T-helper 2 cell treated with Interferon-gamma antibody and Interleukin-4, amounts not matched to agents 5 μg/mL and 100 μg/mL, for 36 hours (primary cell): ENCODE data around the gene ZEB2.

Experiments
- DNase-seq: peaks from one replicate; pipeline ENCODE4 v3.0.0; 2021; ENCODE audit warnings: low spot score
- H3K27ac Mint-ChIP-seq: one replicate; pipeline ENCODE4 v1.8.0; 2021; ENCODE audit warnings: mild to moderate bottlenecking, mixed read lengths
- H3K27me3 Mint-ChIP-seq: one replicate; pipeline ENCODE4 v1.8.0; 2021; ENCODE audit warnings: low read depth, mixed read lengths
- H3K36me3 Mint-ChIP-seq: one replicate; pipeline ENCODE4 v1.8.0; 2021; ENCODE audit warnings: low read depth, mixed read lengths
- H3K4me1 Mint-ChIP-seq: one replicate; pipeline ENCODE4 v1.8.0; 2021; ENCODE audit warnings: low read depth, mixed read lengths
- H3K4me3 Mint-ChIP-seq: one replicate; pipeline ENCODE4 v1.8.0; 2022; ENCODE audit warnings: mild to moderate bottlenecking, moderate library complexity, mixed read lengths
- H3K9me3 Mint-ChIP-seq: one replicate; pipeline ENCODE4 v1.8.0; 2021; ENCODE audit warnings: mixed read lengths

ZEB2 gene

DNA sequence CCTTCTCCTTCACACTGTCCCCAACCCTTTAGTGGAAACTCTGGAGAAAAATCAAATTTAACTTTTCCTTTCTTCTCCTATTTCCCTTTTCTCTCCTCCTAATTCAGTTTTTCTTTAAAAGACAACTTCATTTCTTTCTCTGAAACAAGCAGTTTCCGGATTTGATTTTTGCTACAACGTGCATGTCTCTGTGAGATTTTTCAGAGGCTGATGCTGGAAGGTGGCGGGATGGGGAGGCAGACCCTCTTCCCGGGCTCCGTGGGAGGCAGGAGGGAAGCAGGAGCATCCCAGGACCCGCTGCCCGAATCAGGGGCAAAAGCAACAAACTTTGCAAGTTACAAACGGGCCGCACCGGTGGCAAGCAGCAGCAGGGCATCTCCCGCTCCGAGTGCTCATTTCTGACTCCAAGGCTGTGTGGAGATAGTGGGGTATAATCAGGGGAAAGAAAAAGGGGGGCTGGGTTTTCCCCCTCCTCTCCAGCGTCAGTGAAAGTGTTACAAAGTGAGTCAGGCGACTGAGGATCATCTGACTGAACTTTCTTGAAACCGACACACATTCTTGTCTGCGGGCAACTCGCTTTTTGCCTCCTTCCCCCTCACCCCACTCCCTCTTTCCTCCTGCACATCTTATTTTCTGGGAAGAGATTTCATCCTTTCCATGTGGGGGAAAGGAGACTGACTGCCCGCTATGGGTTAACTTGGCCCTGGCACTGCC lies 6.4 kb downstream of the ZEB2 start:
- Mint-ChIP-seq H3K4me1 (peaks cover 14% of the 10 kb centered on the region), H3K27ac (no peak overlapping the region), H3K9me3 (no peaks in the 10 kb centered on the region), H3K36me3 (peaks cover 2% of the 10 kb centered on the region), H3K27me3 (peaks cover 35% of the 10 kb centered on the region), H3K4me3 (no peak overlapping the region)
- DNase-seq = no peak

DNA sequence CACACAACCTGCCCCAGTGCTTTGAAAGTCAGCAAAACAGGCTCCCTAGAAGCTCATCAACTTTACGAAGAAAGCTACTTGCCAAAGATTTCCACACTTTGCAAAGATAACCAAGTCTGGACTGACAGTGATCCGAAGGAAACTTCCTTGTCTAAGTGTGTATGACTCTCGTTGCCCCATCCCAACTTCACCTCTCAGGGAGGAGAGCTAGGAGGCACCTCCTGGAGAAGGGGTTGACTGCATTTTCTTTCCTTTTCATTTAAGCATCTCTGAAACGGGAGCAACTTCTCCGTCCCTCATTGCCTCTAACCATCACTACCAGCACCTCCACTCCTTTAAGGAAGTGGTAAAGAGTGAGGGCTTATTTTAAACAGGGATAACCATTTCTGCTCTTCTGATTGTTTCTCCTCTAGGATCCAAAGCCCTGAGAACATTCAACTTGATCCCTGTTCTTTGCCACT lies 7.0 kb downstream of the ZEB2 start:
- no peak overlapping the region for H3K4me3 Mint-ChIP-seq
- no peak overlapping the region for H3K27ac Mint-ChIP-seq
- peaks cover 18% of the 10 kb centered on the region for H3K4me1 Mint-ChIP-seq
- peaks cover 41% of the 10 kb centered on the region for H3K27me3 Mint-ChIP-seq
- peaks cover 2% of the 10 kb centered on the region for H3K36me3 Mint-ChIP-seq
- H3K9me3 Mint-ChIP-seq = no peaks in the 10 kb centered on the region
- DNase-seq = no peak

DNA sequence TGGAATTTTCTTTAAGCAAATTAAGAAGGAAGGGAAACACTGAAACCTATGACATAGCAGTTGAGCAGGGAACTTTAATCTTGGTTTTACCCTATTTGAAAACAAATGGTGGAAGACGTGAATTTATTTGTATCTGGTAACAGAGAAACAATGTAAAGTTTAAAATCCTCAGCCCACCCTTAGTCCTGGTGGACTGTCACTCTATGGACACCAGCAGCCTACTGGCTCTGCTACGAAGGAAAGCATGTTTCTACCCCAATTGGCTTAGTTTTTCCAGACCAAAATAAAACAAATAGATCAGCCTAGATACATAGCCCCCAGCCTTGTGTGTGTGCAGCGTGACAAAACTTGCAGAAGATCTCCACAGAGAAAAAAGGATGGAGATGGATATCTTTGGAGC lies 7.4 kb downstream of the ZEB2 start:
- no peak overlapping the region for H3K4me3 Mint-ChIP-seq
- peaks cover 43% of the 10 kb centered on the region for H3K27me3 Mint-ChIP-seq
- no peak for DNase-seq
- H3K4me1 Mint-ChIP-seq = peaks cover 20% of the 10 kb centered on the region
- H3K27ac Mint-ChIP-seq = no peak overlapping the region
- no peaks in the 10 kb centered on the region for H3K9me3 Mint-ChIP-seq
- peaks cover 2% of the 10 kb centered on the region for H3K36me3 Mint-ChIP-seq

DNA sequence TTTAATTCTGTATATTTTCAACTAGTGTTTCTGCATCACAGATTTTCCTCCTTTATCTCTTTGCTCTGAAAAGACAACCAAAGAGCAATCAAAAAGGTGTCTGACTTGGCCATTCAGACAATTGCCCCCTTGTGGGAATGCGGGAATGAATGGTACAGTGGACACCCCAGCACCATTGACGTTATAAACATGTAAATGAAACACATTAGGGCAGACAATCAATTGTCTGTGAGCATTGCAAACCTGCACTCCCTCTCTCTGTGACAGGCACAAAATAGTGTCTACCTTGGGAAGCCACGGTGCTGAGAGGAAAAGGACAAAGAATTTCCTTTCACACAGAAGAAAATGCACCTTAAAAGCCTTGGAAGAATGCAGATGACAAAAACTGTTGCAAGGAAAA lies 8.0 kb downstream of the ZEB2 start:
- peaks cover 46% of the 10 kb centered on the region for H3K27me3 Mint-ChIP-seq
- no peak for DNase-seq
- no peak overlapping the region for H3K27ac Mint-ChIP-seq
- H3K9me3 Mint-ChIP-seq = no peaks in the 10 kb centered on the region
- peaks cover 23% of the 10 kb centered on the region for H3K4me1 Mint-ChIP-seq
- no peaks in the 10 kb centered on the region for H3K36me3 Mint-ChIP-seq
- no peak overlapping the region for H3K4me3 Mint-ChIP-seq

DNA sequence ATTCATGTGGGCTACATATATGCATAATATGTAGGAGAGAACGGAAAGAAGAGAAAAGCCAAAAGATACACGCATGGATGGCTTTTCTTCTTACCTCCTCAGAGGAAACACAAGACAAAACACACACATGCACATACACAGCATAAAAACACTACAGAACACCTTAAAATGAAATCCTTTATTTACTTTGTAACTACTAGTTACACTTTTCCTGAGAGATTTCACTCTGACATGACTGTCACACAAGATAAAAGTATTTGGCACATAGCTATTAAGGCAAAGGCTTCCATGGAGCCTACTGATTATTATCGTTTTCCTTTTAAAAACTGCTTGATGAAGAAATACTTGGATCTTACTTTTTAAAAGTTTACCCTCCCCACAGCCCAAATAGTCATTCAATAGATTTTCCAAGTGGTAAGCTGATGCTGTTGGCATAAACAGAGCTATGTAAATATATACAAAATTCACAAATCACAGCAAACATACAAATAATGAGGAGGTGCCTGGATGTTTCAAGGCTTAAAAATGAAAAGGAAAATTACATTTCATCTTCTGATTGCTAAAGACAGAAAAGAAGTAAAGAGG lies 8.6 kb downstream of the ZEB2 start:
- Mint-ChIP-seq H3K9me3 (no peaks in the 10 kb centered on the region), H3K27ac (no peak overlapping the region), H3K4me1 (peaks cover 23% of the 10 kb centered on the region), H3K36me3 (no peaks in the 10 kb centered on the region), H3K27me3 (peaks cover 46% of the 10 kb centered on the region), H3K4me3 (no peak overlapping the region)
- no peak for DNase-seq

DNA sequence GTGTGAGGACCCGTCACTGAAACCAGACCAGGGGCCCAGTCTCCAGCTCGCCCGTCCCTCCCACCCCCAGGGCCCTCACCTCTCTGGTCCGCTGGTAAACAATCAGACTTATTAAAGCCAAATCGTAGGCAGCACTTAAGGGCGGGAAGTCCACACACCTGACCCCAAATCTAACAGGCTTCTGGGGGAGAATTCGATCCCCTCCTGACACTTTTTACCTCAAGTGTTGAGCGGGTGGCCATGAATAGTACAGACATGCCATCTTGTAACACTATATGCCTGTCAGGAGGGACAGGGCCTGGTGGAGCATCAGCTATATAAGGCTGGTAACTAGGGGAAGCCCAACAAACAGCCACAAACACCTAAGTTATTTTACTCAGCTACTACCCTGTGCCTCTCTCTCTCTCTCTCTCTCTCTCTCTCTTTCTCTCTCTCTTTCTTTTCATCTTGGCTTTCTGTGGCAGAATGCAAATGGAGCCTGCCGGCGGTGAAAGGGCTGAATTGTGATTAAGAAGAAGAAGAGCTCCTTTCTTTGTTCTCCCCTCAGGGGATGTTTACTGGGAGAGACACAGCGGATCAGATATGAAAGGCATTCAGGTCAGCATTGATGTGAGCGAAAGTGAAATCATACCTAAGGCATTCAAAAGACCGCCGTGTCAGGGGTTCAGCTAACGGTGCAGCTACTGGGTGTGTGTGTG lies 9.5 kb downstream of the ZEB2 start:
- no peak overlapping the region for H3K27ac Mint-ChIP-seq
- no peaks in the 10 kb centered on the region for H3K36me3 Mint-ChIP-seq
- H3K4me3 Mint-ChIP-seq = no peak overlapping the region
- peaks cover 26% of the 10 kb centered on the region for H3K4me1 Mint-ChIP-seq
- H3K27me3 Mint-ChIP-seq = peaks cover 46% of the 10 kb centered on the region
- no peaks in the 10 kb centered on the region for H3K9me3 Mint-ChIP-seq
- no peak for DNase-seq

DNA sequence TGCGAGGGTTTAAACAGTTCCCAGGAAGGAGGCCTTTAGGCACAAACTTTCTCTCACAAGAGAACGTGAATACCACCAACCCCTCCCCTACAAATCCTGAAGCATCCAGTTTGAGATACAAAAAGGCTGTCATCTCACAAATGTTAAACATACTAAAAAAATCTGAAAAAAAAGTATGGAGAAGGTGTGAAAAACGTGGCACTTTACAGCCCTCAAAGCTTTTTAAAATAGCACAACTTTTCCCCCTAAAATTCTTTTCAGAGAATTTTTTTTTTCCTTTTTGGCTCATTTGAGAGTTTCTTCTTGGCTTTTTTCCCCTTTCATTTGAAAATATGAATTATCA lies 10.1 kb downstream of the ZEB2 start:
- H3K4me1 Mint-ChIP-seq = peaks cover 27% of the 10 kb centered on the region
- no peak overlapping the region for H3K4me3 Mint-ChIP-seq
- no peaks in the 10 kb centered on the region for H3K36me3 Mint-ChIP-seq
- H3K9me3 Mint-ChIP-seq = no peaks in the 10 kb centered on the region
- no peak for DNase-seq
- H3K27ac Mint-ChIP-seq = no peak overlapping the region
- H3K27me3 Mint-ChIP-seq = peaks cover 43% of the 10 kb centered on the region

DNA sequence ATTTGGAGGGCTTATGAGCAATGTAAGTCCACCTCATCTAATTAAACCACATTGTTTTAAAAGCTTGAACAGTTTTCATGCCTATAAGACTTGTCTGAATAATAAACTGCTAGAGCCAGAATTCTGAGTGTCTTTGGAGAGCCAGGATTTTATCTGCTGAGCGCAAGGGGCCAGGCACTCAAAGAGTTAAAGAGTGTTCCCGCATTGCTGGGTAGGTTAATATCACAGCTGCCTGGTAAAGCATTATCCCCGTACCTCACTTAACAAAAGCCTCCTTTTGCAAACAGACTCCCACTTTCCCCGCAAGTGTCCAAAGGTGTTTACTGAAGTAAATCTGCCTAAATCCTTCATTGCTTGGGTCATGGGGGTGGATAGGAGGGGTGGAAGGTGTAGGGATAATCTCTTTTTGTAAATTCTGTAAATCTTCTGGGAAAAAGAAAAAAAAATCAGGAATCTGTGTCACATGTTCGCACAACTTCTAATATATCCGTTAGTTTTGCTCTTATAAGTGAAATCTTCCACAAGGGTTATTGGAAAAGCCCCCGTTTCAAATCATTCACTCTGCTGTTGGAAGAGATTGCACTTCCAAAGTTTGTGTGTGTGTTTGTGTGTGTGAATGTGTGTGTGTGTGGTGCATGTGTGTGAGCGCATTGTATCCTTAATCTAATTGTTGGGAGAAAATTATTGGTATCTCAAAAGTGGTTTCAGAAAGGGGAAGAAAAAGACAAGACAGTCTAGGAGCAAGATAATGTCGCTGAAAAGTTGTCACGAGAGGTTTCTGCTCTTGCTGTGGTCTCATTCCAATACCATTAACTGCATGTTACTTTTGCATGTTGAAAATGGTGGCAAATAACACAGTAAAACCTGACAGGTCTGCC lies 10.7 kb downstream of the ZEB2 start:
- no peak overlapping the region for H3K27ac Mint-ChIP-seq
- H3K4me1 Mint-ChIP-seq = peaks cover 27% of the 10 kb centered on the region
- H3K27me3 Mint-ChIP-seq = peaks cover 40% of the 10 kb centered on the region
- H3K9me3 Mint-ChIP-seq = no peaks in the 10 kb centered on the region
- H3K36me3 Mint-ChIP-seq = no peaks in the 10 kb centered on the region
- DNase-seq = no peak
- no peak overlapping the region for H3K4me3 Mint-ChIP-seq

DNA sequence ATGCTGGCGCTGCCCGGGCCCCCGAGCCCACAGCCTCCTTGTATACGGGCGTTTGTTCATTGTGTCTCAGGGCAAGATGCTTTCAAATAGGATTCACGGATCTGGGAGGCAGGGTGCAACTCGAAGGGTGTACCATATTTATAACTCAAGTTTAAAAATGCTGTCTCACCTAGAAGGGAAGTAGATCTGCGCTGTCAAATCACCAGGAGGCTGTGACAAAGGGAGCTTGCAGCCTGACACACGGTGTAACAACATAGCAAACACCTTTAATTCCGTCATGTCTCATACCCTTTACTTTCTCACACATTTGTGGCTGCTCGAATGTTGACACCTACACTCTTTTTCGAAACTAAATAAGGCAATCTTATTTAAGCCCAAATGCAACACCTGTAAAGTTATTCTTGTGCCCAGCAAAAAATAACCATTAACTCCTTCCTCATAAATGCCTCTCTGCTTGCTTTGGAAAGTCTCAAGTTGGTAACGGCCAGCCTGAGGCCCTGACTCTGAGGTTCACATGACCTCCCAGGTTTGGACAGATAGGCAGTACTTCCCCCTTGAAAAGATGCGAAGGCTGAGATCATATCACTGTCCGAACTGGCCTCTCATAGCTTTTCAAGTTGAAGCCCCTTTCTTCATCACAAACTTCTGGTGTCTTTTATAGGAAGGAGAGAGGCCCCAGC lies 11.6 kb downstream of the ZEB2 start:
- Mint-ChIP-seq H3K36me3 (no peaks in the 10 kb centered on the region), H3K4me1 (peaks cover 23% of the 10 kb centered on the region), H3K27me3 (peaks cover 35% of the 10 kb centered on the region), H3K4me3 (no peak overlapping the region), H3K27ac (no peak overlapping the region), H3K9me3 (no peaks in the 10 kb centered on the region)
- no peak for DNase-seq

DNA sequence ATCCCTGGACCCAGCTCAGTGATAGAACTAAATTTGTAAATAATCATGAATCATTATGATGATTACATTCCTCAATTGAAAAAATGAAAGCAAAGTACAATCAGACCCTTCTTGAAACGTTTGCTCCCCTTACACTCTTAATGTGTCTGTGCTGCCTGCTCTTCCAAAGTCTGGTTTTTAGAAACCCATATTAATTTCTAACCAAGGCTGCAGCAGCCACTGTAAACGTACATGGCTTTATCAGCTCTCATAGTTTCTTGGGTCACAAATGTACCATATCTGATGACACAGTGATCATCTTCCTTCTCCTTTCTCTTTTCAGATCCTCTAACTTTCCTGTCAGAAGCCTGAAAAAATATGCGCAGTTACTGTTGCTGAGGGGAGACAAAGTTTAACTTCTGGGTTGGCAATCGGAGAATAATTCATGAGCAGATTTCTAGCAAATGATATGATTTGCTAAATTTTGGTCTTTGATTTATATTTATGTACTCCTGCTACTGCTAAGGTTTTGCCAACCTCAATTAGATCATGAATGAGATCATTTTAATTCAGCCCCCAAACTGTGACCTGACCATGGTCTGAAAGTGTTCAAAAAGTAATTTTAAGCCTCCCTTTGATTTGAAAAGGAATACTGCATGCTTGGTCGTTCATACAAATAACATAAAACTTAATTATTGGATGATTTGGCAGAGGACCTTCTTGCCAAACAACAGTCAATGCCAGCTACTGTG lies 12.3 kb downstream of the ZEB2 start:
- Mint-ChIP-seq H3K4me1 (peaks cover 23% of the 10 kb centered on the region), H3K9me3 (no peaks in the 10 kb centered on the region), H3K27me3 (peaks cover 33% of the 10 kb centered on the region), H3K27ac (no peak overlapping the region), H3K4me3 (no peak overlapping the region), H3K36me3 (no peaks in the 10 kb centered on the region)
- DNase-seq = no peak

DNA sequence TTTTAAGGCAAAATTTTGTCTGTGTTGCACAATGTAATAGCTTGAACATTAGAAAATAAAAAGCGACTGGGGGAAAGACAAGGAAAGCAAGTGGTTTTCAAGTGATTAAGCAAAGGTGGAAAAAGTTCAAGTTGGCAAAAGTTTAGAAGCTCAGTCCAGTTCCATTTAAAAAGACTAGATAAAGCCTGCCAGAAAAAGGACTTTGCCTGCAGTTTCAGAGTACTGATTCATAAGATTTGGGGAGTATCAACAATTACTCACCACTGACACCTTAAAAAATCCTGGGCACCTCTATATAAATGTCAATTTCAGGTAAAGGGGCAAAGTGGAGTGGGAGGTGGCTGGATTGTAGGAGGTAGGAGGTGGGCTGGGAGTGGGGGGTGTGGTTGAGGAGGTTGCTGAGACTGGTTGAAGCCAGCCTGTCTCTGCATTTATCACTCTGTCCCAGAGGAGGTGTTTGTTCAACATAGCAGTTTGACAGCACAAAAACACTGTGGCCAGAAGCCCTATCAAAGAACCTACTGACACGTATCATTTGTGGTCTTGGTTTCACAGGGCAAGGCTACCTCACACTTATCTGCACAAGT lies 14.6 kb downstream of the ZEB2 start:
- Mint-ChIP-seq H3K27ac (peak overlapping the region; percentile 26), H3K36me3 (peaks cover 3% of the 10 kb centered on the region), H3K4me1 (peaks cover 32% of the 10 kb centered on the region), H3K4me3 (no peak overlapping the region), H3K9me3 (no peaks in the 10 kb centered on the region), H3K27me3 (peaks cover 21% of the 10 kb centered on the region)
- DNase-seq = peak; percentile 35

DNA sequence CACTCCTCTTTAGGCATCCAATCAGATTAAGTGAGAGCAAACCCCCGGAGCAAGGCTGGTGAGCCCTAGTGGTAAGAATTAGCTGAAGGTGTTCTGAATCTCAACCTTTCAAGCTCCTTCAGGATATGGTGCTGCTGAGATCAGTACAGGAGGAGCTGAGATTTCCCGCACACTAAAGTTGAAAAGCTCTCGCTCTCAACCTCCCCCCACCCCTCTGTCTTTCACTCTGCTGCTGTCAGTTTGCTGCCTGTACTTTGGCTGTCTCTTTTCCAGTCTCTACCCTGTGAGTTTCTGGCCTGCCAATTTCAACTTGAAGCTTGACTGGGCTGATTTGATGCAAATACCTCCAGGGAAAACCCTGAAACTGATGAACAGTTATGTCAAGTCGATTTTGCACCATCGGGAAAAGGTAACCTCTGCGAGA lies 15.7 kb downstream of the ZEB2 start:
- Mint-ChIP-seq H3K27ac (no peak overlapping the region), H3K9me3 (no peaks in the 10 kb centered on the region), H3K4me3 (no peak overlapping the region), H3K4me1 (peaks cover 34% of the 10 kb centered on the region), H3K36me3 (peaks cover 3% of the 10 kb centered on the region), H3K27me3 (peaks cover 21% of the 10 kb centered on the region)
- DNase-seq = no peak

DNA sequence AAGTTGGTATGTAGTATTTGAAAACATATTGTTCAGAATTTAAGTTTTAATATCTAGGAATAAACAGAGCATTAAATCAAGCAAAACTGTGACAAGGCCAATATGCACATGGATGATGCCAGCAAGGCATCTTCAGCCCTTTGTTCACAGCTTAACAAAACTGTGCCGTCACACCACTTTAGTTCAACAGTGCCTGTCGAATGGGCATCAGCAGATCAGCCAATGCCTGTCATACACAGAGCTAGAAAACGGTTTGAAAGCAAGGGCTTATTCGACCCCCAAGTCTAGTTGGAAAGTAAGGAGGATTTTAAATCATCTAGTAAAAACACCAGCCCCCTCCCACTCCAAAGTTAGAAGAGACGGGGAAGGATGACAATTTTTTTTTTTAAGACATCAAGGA lies 16.7 kb downstream of the ZEB2 start:
- Mint-ChIP-seq H3K4me3 (no peak overlapping the region), H3K36me3 (peaks cover 3% of the 10 kb centered on the region), H3K27ac (no peak overlapping the region), H3K4me1 (peaks cover 33% of the 10 kb centered on the region), H3K9me3 (no peaks in the 10 kb centered on the region), H3K27me3 (peaks cover 18% of the 10 kb centered on the region)
- DNase-seq = no peak
